ENCODE measurements around the gene TACR2.

TACR2 gene

GRCh38 chr10:69416695-69417094 lies at the start of gene TACR2:
Gene TACR2 (minus strand): TSS chr10:69416918. CDS start chr10:69416323, 595 bp downstream.
- in situ Hi-C loops (cut with MboI; ENCODE audit: low pct_unique_long_range_greater_than_20kb, low sequenced_read_pairs) = loop anchor here (10.0 kb wide), 1 partner anchor 218 kb away; the partner anchor contains the start of gene FAM241B
- no peak for DNase-seq

- in situ Hi-C loops (cut with MboI; ENCODE audit: low pct_unique_long_range_greater_than_20kb, low sequenced_read_pairs) = no loop called here
- peak; percentile 63 for DNase-seq
These were observed 49.4 kb upstream of the TACR2 start for GRCh38 chr10:69466158-69466490.

- in situ Hi-C loops (cut with MboI; ENCODE audit: low pct_unique_long_range_greater_than_20kb, low sequenced_read_pairs) = no loop called here
- DNase-seq = peak; percentile 89
These were observed 48.9 kb upstream of the TACR2 start for GRCh38 chr10:69465457-69466157.

GRCh38 chr10:69464801-69465401 lies 48.2 kb upstream of the TACR2 start:
- peak; percentile 58 for DNase-seq

GRCh38 chr10:69464401-69464800 lies 47.7 kb upstream of the TACR2 start:
- no peak for DNase-seq
- in situ Hi-C loops (cut with MboI; ENCODE audit: low pct_unique_long_range_greater_than_20kb, low sequenced_read_pairs) = no loop called here

More at GRCh38 chr10:69464801-69465401, 48.2 kb upstream of the TACR2 start:
- in situ Hi-C loops (cut with MboI; ENCODE audit: low pct_unique_long_range_greater_than_20kb, low sequenced_read_pairs) = no loop called here

- DNase-seq = no peak
- in situ Hi-C loops (cut with MboI; ENCODE audit: low pct_unique_long_range_greater_than_20kb, low sequenced_read_pairs) = no loop called here
These were observed 47.2 kb upstream of the TACR2 start for GRCh38 chr10:69463886-69464285.

- peak; percentile 45 for DNase-seq
- in situ Hi-C loops (cut with MboI; ENCODE audit: low pct_unique_long_range_greater_than_20kb, low sequenced_read_pairs) = no loop called here
These were observed 44.7 kb upstream of the TACR2 start for GRCh38 chr10:69461243-69462025.

GRCh38 chr10:69460576-69461242 lies 44.0 kb upstream of the TACR2 start:
- DNase-seq = no peak
- in situ Hi-C loops (cut with MboI; ENCODE audit: low pct_unique_long_range_greater_than_20kb, low sequenced_read_pairs) = no loop called here

GRCh38 chr10:69459893-69460575 lies 43.3 kb upstream of the TACR2 start:
- in situ Hi-C loops (cut with MboI; ENCODE audit: low pct_unique_long_range_greater_than_20kb, low sequenced_read_pairs) = no loop called here

GRCh38 chr10:69459101-69459790 lies 42.5 kb upstream of the TACR2 start:
- DNase-seq = no peak
- in situ Hi-C loops (cut with MboI; ENCODE audit: low pct_unique_long_range_greater_than_20kb, low sequenced_read_pairs) = no loop called here

More at GRCh38 chr10:69459893-69460575, 43.3 kb upstream of the TACR2 start:
- no peak for DNase-seq

- DNase-seq = no peak
- in situ Hi-C loops (cut with MboI; ENCODE audit: low pct_unique_long_range_greater_than_20kb, low sequenced_read_pairs) = no loop called here
These were observed 41.8 kb upstream of the TACR2 start for GRCh38 chr10:69458430-69459100.

- in situ Hi-C loops (cut with MboI; ENCODE audit: low pct_unique_long_range_greater_than_20kb, low sequenced_read_pairs) = no loop called here
- DNase-seq = no peak
These were observed 41.1 kb upstream of the TACR2 start for GRCh38 chr10:69457771-69458237.

GRCh38 chr10:69456880-69457693 lies 40.4 kb upstream of the TACR2 start:
- in situ Hi-C loops (cut with MboI; ENCODE audit: low pct_unique_long_range_greater_than_20kb, low sequenced_read_pairs) = no loop called here
- DNase-seq = no peak

- in situ Hi-C loops (cut with MboI; ENCODE audit: low pct_unique_long_range_greater_than_20kb, low sequenced_read_pairs) = no loop called here
- peak; percentile 45 for DNase-seq
These were observed 38.5 kb upstream of the TACR2 start for GRCh38 chr10:69455006-69455763.

- in situ Hi-C loops (cut with MboI; ENCODE audit: low pct_unique_long_range_greater_than_20kb, low sequenced_read_pairs) = no loop called here
- no peak for DNase-seq
These were observed 37.1 kb upstream of the TACR2 start for GRCh38 chr10:69453795-69454194.

GRCh38 chr10:69452676-69453415 lies 36.1 kb upstream of the TACR2 start:
- in situ Hi-C loops (cut with MboI; ENCODE audit: low pct_unique_long_range_greater_than_20kb, low sequenced_read_pairs) = no loop called here

More at GRCh38 chr10:69452676-69453415, 36.1 kb upstream of the TACR2 start:
- DNase-seq = no peak
